Stimulated activated naive B cell treated with anti-CD40 and anti-IgM and Interleukin-4, amounts not matched to agents 10 μg/mL and 1 μg/mL and 100 μg/mL, for 72 hours (primary cell): ENCODE measurements around the gene TM4SF18.
"Not testable (repeated sequence)": the region's sequence is repeated elsewhere in the genome, so short reads cannot be mapped to it uniquely, and the experiment has no call there.

Experiments
- ATAC-seq, 2 donors: fragments of 150-1000 bp; cut with Tn5 transposase; replicated peaks; 2 replicates each; pipeline ENCODE4 v1.10.0; 2021; ENCODE audit warnings: moderate library complexity in 1 of 2
- DNase-seq: peaks from one replicate; pipeline ENCODE4 v3.0.0; 2021
- H3K27ac Mint-ChIP-seq: one replicate; pipeline ENCODE4 v1.8.0; 2022; ENCODE audit warnings: mild to moderate bottlenecking, mixed read lengths
- H3K27me3 Mint-ChIP-seq, 2 donors: one replicate each; pipeline ENCODE4 v1.8.0; 2022; ENCODE audit warnings: mixed read lengths in 2 of 2
- H3K36me3 Mint-ChIP-seq, 2 donors: one replicate each; pipeline ENCODE4 v1.8.0; 2022; ENCODE audit warnings: mixed read lengths in 2 of 2, mild to moderate bottlenecking in 1 of 2
- H3K4me1 Mint-ChIP-seq, 2 donors: one replicate each; pipeline ENCODE4 v1.8.0; 2022; ENCODE audit warnings: mixed read lengths in 2 of 2, mild to moderate bottlenecking in 1 of 2
- H3K4me3 Mint-ChIP-seq, 2 donors: one replicate each; pipeline ENCODE4 v1.8.0; 2022; ENCODE audit warnings: mild to moderate bottlenecking in 2 of 2, mixed read lengths in 2 of 2, moderate library complexity in 1 of 2
- H3K9me3 Mint-ChIP-seq, 2 donors: one replicate each; pipeline ENCODE4 v1.8.0; 2022; ENCODE audit warnings: mixed read lengths in 2 of 2, mild to moderate bottlenecking in 1 of 2

The TM4SF18 gene

GRCh38 chr3:149333176-149333859 is at the start of gene TM4SF18:
TSS of gene TM4SF18 (minus strand) at chr3:149333636. CDS start at chr3:149333382, 254 bp downstream.
- DNase-seq: no peak
- H3K36me3 Mint-ChIP-seq: no peaks in the 10 kb centered on the region
- no peak within 1 kb of the TSS for H3K27ac Mint-ChIP-seq
- peaks cover 0 to 4% of the 10 kb centered on the region in 2 donors for H3K27me3 Mint-ChIP-seq
- no peaks in the 10 kb centered on the region for H3K9me3 Mint-ChIP-seq
- ATAC-seq: no peak
- no peaks in the 10 kb centered on the region for H3K4me1 Mint-ChIP-seq
- H3K4me3 Mint-ChIP-seq: no peak within 1 kb of the TSS

- no peak for ATAC-seq
- no peaks in the 10 kb centered on the region for H3K36me3 Mint-ChIP-seq
- H3K4me1 Mint-ChIP-seq: peaks cover 0 to 3% of the 10 kb centered on the region in 2 donors
- DNase-seq: no peak
- H3K9me3 Mint-ChIP-seq: no peaks in the 10 kb centered on the region
- H3K27ac Mint-ChIP-seq: no peak overlapping the region
- peaks cover 10 to 11% of the 10 kb centered on the region in 2 donors for H3K27me3 Mint-ChIP-seq
- H3K4me3 Mint-ChIP-seq: no peak overlapping the region
These were observed 49.1 kb upstream of the TM4SF18 start for GRCh38 chr3:149382518-149382917.

- no peaks in the 10 kb centered on the region for H3K36me3 Mint-ChIP-seq
- peak; percentile 59 to 85 for ATAC-seq
- DNase-seq: no peak
- H3K27me3 Mint-ChIP-seq: peaks cover 10 to 16% of the 10 kb centered on the region in 2 donors
- no peak overlapping the region for H3K4me3 Mint-ChIP-seq
- H3K27ac Mint-ChIP-seq: no peak overlapping the region
- peaks cover 0 to 7% of the 10 kb centered on the region in 2 donors for H3K4me1 Mint-ChIP-seq
- no peaks in the 10 kb centered on the region for H3K9me3 Mint-ChIP-seq
These were observed 48.6 kb upstream of the TM4SF18 start for GRCh38 chr3:149382101-149382467.

GRCh38 chr3:149381173-149382100 is 48.0 kb upstream of the TM4SF18 start:
- Mint-ChIP-seq H3K27ac (no peak overlapping the region), H3K4me1 (peaks cover 0 to 11% of the 10 kb centered on the region in 2 donors)
- no peak for DNase-seq

GRCh38 chr3:149380220-149380619 is 46.8 kb upstream of the TM4SF18 start:
- Mint-ChIP-seq H3K27me3 (peaks cover 10 to 25% of the 10 kb centered on the region in 2 donors), H3K4me1 (peaks cover 0 to 11% of the 10 kb centered on the region in 2 donors)
- H3K36me3 Mint-ChIP-seq, DNase-seq, H3K4me3 Mint-ChIP-seq, H3K27ac Mint-ChIP-seq, H3K9me3 Mint-ChIP-seq, ATAC-seq: not testable (repeated sequence)

More at GRCh38 chr3:149381173-149382100, 48.0 kb upstream of the TM4SF18 start:
- Mint-ChIP-seq H3K9me3 (no peaks in the 10 kb centered on the region), H3K27me3 (peaks cover 10 to 21% of the 10 kb centered on the region in 2 donors), H3K4me3 (no peak overlapping the region), H3K36me3 (no peaks in the 10 kb centered on the region)
- no peak for ATAC-seq

- no peak for DNase-seq
- Mint-ChIP-seq H3K36me3 (no peaks in the 10 kb centered on the region), H3K27me3 (peaks cover 10 to 30% of the 10 kb centered on the region in 2 donors), H3K27ac (no peak overlapping the region), H3K4me3 (no peak overlapping the region), H3K9me3 (no peaks in the 10 kb centered on the region), H3K4me1 (peaks cover 0 to 11% of the 10 kb centered on the region in 2 donors)
- no peak for ATAC-seq
These were observed 45.3 kb upstream of the TM4SF18 start for GRCh38 chr3:149378478-149379309.

- Mint-ChIP-seq H3K27ac (no peak within 1 kb of the TSS), H3K4me1 (peaks cover 0 to 11% of the 10 kb centered on the region in 2 donors), H3K4me3 (no peak within 1 kb of the TSS), H3K9me3 (no peaks in the 10 kb centered on the region), H3K27me3 (peaks cover 10 to 30% of the 10 kb centered on the region in 2 donors), H3K36me3 (no peaks in the 10 kb centered on the region)
- DNase-seq: no peak
- peak in 1 of 2 donors; percentile 14 for ATAC-seq
These were observed 44.2 kb upstream of the TM4SF18 start, which contains the start of gene TM4SF1 for GRCh38 chr3:149377408-149378364. TSS of gene TM4SF1 (minus strand) at chr3:149377649. CDS start at chr3:149377547, 102 bp downstream.

GRCh38 chr3:149376718-149377407 is 43.4 kb upstream of the TM4SF18 start:
- no peak overlapping the region for H3K27ac Mint-ChIP-seq
- H3K27me3 Mint-ChIP-seq: peaks cover 10 to 30% of the 10 kb centered on the region in 2 donors
- no peaks in the 10 kb centered on the region for H3K36me3 Mint-ChIP-seq
- no peaks in the 10 kb centered on the region for H3K9me3 Mint-ChIP-seq
- no peak for DNase-seq
- peaks cover 0 to 11% of the 10 kb centered on the region in 2 donors for H3K4me1 Mint-ChIP-seq
- H3K4me3 Mint-ChIP-seq: no peak overlapping the region
- ATAC-seq: no peak

- Mint-ChIP-seq H3K9me3 (no peaks in the 10 kb centered on the region), H3K4me1 (peaks cover 0 to 11% of the 10 kb centered on the region in 2 donors), H3K4me3 (no peak overlapping the region), H3K27me3 (peaks cover 10 to 36% of the 10 kb centered on the region in 2 donors), H3K27ac (no peak overlapping the region), H3K36me3 (no peaks in the 10 kb centered on the region)
- ATAC-seq (no peak), DNase-seq (no peak)
These were observed 42.2 kb upstream of the TM4SF18 start for GRCh38 chr3:149375501-149376196.

GRCh38 chr3:149374793-149375500 is 41.5 kb upstream of the TM4SF18 start:
- H3K4me3 Mint-ChIP-seq: no peak overlapping the region
- no peak for DNase-seq
- no peak overlapping the region for H3K27ac Mint-ChIP-seq
- H3K4me1 Mint-ChIP-seq: peaks cover 0 to 11% of the 10 kb centered on the region in 2 donors
- no peak for ATAC-seq
- no peaks in the 10 kb centered on the region for H3K9me3 Mint-ChIP-seq
- H3K27me3 Mint-ChIP-seq: peaks cover 10 to 36% of the 10 kb centered on the region in 2 donors
- no peaks in the 10 kb centered on the region for H3K36me3 Mint-ChIP-seq

GRCh38 chr3:149374391-149374790 is 41.0 kb upstream of the TM4SF18 start:
- H3K9me3 Mint-ChIP-seq: no peaks in the 10 kb centered on the region
- H3K27ac Mint-ChIP-seq: no peak overlapping the region
- H3K36me3 Mint-ChIP-seq: no peaks in the 10 kb centered on the region
- no peak for ATAC-seq
- no peak overlapping the region for H3K4me3 Mint-ChIP-seq
- peaks cover 10 to 36% of the 10 kb centered on the region in 2 donors for H3K27me3 Mint-ChIP-seq
- peaks cover 0 to 11% of the 10 kb centered on the region in 2 donors for H3K4me1 Mint-ChIP-seq
- no peak for DNase-seq
